ENCODE data around the gene EFHC1.

The EFHC1 gene

DNA sequence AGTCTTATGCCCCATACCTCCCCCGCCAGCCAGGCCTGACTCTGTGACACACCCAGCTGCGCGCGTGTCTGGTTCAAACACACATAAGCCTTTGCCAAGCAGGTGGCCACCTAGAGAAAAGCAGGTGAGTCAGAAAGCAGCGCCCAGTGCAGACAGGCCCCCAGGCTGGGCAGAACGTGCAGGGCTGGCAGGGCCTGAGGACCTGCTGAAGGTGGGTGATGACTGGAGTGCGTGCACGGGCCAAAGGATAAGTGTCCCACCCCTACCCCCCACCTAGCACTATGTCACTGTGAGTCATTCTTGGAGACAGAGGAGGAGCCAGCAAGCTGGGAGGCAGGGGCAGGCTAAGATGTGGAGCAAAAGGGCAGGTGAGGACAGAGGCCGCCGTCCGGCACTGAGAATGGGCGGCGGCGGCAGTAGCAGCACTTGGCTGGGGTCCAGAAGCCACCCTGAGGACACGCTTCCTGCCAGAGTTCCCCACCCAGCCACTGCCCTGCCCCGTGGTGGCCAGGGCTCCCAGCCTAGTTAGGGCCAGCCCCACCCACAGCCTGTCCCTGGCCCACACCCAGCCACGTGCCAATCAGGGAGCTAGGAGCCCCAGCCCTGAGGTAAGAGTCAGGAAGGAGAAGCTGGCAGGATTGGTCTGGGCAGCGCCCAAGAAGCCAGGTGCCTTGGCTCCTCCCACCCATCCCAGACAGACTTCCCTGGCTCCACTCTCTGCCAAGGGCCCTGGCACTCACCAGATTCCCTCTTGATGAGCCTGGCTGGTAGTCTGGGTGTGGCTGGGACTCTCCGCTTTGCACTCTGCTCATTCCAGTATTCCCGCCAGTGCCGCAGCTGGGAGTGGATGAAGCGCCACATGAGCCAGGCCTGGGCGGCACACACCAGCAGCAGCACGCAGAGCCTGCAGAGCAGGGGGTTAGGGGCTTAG is 84.0 kb downstream of the EFHC1 start:
- DNase-seq = peak; percentile 80

DNA sequence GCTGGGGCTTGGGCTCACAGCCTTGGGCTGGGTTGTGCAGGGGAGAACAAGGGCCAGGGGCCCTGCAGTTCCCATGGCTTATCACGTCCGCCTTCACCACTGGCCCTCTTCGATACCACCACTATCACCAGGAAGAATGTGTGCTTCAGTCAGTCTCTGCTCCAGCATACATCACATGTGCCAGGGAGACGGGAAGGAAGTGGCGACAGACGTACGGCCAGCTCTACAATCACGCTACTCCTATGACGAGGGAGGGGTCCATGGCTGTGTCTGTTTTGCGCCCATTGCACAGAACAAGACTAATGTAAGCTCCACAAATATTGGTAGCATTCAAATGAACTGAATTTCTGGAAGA is 84.6 kb downstream of the EFHC1 start:
- no peak for DNase-seq

DNA sequence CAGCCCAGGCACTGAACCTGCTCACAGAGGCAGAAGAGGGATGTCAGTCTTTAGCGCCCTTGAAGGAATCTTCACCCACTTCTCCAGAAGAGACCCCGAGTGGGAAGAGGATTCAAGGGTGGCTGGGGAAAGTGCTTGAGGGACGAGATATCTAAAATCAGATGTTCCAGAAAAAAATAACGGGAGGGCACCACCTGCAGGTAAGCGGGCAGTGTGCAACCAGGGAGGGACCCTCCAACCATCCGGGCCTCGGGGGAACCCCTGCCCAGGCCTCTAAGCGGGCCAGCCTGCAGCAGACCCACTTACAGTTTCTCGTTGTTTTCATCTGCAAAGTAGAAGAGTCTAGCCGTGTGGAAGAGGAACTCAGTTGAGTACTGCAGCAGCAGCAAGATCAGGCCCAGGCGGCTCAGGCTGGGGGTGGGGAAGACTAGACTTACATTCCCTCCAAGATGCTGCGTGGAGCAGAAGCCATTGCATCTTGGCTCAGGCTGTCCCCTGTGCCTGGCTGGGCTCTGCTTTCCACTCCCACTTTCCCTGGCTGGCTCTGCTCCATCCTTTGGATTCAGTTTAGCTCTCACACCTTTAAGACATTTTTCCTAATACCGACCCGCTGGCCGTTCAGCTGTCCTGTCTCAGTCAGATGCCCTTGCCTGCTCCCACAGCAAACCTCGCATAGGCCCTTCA is 85.7 kb downstream of the EFHC1 start:
- DNase-seq = peak; percentile 55

- DNase-seq = no peak
Measured at GRCh38 chr6:52506476-52506875, 86.3 kb downstream of the EFHC1 start.

DNA sequence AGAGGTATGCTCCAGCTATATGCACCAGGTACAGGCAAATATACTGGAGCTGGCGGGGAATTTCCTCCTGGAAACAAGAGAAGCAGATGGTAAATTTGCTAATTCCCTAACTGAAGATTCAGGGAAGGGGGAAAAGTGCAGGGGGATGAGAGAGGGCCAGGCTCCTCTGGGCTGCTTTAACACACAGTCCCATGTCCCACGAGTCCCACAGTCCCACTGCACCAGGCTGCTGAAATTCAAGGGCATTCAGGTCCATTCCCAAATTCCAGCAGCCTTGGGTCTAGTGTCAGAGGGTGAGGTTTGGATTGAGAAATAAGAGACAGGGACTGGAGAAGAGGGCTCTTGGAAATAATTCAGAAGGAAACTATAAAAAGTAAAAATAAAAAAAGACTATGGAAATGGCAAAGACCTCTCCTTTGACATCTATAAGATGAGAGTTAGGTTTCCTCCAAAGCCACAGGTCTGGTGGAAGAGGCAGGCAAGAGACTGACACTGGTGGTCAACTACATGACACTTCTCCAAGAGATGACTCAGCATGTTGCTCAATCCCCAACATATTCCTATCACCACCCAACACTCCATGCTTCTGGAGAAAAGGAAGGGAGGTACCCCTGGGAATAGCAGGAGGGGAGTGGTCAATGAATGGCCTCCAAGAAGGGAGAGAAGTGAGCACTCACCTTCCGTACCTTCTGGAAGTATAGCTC is 87.6 kb downstream of the EFHC1 start:
- no peak for DNase-seq

DNA sequence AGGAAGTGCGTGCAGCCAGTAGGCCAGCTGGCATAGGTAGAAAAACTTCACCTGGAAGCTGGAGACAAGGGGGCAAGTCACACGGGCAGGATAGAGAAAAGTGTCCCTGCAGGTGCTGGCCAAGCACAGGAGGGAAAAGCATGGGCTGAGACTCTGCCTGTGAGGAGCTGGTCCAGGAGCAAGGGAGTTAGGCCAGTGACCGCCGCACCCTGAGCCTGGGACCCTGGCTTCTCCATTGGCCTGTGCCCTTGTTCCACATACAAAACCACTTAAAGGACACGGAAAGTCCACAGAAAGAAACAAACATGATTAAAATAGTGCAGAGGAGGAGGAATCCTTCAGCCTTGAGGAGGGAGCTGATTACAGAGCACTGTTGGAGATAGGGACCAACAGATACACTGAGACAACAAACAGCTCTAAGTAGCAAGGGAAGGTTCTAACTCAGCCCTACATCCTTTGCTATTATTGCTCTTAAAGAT is 88.2 kb downstream of the EFHC1 start:
- DNase-seq = no peak

DNA sequence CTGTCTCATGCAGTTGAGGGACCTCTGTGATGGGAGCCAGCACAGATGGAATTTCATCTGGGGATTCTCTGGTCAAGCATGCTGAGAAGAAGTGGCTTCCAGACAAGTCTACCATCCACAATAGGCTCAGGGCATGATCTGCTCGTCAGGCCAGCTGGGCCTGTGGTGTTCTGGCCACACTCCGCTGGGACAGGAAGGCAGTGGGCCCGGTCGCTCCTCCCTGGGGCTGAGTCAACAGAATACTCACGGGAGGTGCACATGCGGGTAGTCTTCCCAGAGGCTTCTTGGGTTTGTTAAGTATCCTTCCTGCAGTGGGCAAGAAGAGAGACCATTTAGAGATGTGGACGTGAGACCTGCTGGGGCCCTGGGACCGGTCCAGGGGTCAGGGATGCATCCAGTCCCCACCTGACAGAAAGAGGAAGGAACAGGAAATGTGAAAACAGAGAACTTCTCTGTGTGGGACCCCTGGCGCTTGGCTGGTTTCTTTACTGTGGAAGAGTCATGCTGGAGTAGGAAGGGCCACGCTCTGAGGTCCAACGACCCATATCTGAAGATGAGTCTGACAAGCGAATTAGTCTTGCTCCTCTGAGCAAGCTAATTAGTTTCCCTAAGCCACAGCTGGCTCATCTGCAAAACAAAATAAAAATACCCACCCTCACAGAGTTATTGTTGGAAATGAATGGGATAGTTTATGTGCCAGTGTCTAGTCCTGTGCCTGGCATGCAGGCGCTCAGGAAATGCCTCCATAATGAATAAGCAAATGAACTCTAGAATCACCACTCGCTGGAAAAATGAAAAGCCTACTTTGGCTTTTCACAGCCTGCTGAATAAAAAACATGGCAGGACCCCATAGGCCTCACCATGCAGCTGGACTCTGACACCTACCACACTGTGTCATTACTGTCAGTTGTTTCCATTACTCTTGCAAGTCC is 89.4 kb downstream of the EFHC1 start:
- DNase-seq = no peak

GRCh38 chr6:52510213-52510562 is 90.0 kb downstream of the EFHC1 start:
- no peak for DNase-seq

- no peak for DNase-seq
Measured at GRCh38 chr6:52511163-52511562, 91.0 kb downstream of the EFHC1 start.

GRCh38 chr6:52511572-52512151 is 91.5 kb downstream of the EFHC1 start:
- no peak for DNase-seq

DNA sequence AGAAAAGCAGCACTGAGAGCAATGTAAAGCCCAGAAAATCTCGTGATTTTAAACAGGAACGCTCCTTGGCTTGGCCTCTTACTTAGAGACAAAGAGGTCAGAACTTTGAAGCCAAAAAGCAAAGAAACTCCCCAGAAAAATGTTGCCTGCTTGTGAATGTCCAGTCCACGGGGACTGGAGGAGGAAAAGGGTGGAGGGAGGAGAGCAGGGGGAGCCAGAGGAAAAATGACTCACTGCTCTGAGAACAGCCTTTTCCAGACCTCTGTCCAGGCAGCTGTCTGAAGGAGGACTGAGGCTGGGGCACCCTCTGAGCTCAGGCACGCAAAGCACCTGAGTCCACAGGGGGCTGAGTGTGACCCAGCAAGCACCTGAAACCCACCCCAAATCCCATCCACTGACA is 92.1 kb downstream of the EFHC1 start:
- peak; percentile 69 for DNase-seq

- no peak for DNase-seq
Measured at GRCh38 chr6:52513464-52513863, 93.3 kb downstream of the EFHC1 start.

- DNase-seq = no peak
Measured at GRCh38 chr6:52513896-52514295, 93.8 kb downstream of the EFHC1 start.

GRCh38 chr6:52514514-52514913 is 94.4 kb downstream of the EFHC1 start:
- DNase-seq = no peak

- DNase-seq = no peak
Measured at GRCh38 chr6:52515219-52515960, 95.2 kb downstream of the EFHC1 start.

DNA sequence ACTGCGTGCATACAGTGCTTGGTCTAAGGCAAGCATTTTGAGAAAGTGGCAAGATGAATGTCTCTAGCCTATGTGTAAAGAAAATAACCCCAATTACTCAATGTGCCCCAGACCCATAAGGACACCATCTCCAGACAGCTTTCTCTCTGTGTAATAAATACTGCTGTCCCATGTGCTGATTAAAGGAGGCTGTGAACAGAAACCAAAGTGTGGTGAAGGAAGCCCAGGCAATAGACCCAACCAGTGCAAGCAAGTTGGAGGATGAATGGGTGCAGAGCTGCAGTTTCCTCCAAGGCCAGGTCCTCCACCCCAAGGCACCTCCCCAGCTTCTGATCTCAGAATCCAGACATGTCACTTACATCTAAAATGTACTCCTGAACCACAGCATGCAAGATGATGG is 96.1 kb downstream of the EFHC1 start:
- no peak for DNase-seq

- DNase-seq = no peak
Measured at GRCh38 chr6:52516943-52517342, 96.8 kb downstream of the EFHC1 start.

DNA sequence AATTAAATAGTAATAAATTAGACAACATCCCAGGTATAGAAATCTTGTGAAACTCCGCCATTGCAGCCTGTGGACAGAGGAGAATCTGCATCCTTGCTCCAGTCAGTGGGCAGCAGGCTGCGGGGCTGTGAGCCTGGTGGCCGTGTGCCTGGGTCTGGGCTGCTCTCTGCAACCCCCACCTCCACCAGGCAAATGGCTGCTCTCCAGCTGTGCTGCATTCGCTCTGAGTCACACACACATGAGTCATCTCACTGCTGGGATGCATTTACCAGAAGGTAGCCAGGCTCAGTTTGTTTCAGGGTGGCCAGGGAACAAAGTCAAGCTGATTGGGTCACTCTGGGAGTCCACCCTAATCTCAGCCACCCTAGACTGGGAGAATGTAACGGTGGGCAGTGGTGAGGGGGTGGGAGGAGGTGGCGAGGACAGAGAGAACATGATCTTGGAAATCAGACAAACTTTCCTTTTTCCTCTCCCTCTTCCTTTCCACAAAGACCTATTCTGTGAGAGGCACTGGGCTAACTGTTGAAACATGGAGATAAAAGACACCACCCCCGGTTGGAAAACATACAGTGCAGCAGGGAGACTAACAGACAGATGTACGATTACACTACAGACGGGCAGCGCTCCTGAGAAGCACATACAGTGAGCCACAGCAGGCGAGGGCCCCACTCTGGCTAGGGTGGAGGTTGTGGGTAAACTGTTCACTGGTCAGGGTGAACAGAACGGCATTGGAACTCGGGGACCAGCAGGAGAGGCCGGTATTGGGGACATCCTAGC is 97.5 kb downstream of the EFHC1 start:
- peak; percentile 89 for DNase-seq

DNA sequence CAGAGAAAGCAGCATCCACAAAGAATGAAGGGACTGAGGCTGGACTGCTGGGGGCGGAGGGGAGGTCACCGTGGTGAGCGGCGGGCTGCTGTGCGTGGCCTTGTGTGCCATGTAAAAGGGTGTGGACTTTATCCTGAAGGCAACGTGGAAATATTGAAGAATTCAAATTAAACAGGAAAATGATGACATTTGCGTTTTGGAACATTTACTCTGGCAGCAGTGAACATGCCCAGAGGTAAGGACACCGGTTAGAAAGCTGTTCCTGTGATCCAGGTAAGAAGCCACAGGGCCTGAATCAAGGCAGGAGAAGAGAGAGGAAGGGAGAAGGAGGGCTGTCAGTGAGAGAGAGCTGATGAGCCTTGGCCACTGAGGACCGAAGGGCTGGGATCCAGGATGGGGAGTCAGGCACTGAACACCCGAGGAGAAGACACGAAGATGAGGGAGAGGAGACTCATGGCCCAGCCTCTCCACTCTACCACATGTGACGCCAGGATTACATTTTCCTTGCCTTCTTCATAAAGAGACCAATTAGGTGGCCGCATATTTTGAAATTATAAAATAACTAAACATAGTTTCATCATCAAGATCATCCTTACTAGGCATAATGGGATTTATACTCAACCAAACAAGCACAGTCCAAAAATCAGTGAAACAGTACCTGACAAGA is 98.3 kb downstream of the EFHC1 start:
- no peak for DNase-seq

GRCh38 chr6:52519618-52520017 is 99.5 kb downstream of the EFHC1 start:
- no peak for DNase-seq

Measured in left hindlimb (tissue), 1 donor.